ENCODE data around the gene GOLGA7B.

DNA sequence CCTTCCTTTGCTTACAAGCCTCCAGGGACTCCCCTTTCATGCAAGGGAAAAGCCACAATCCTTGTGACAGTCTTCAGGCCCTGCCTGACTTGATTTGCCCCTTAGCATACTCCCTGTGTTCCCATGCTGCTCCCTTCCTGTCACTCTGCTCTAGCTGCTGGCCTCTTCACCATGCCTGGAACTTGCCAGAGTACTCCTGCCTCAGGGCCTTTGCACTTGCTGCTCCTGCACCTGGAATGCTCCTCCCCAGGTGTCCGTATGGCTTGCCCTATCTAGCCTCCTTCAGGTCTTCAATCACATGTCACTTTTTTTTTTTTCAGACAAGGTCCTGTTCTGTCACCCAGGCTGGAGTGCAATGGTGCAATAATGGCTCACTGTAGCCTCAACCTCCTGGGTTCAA, 22.8 kb upstream of the GOLGA7B start:
- no peak for TF ChIP-seq GATA3 (IDR thresholded peaks at IDR 0.05; ENCODE audit: low read depth, low read length)
- TF ChIP-seq GATA2 (IDR thresholded peaks at IDR 0.05; ENCODE audit: low read depth, low read length), result no peak
